Mucosa of descending colon (tissue), 3 donors: ENCODE data around the gene COL4A2. TPM values are rescaled to one million over a fixed set of nuclear protein-coding genes. Genes with fewer than 3 reads are reported as not detected.

Experiments
- ATAC-seq: fragments of 200-7000 bp; cut with Tn5 transposase; one replicate; pipeline ENCODE4 v1.9.1; 2020; ENCODE audit warnings: mild to moderate bottlenecking, moderate library complexity
- DNase-seq, 3 donors: peaks; one replicate each; pipeline ENCODE4 v3.0.0-alpha.2; 2020
- H3K36me3 ChIP-seq: fragments of 200-600 bp; one replicate; pipeline ENCODE4 v1.8.0; 2021; ENCODE audit warnings: low read depth, mild to moderate bottlenecking
- H3K4me1 ChIP-seq: fragments of 200-600 bp; one replicate; pipeline ENCODE4 v1.8.0; 2021; ENCODE audit warnings: low read depth, mild to moderate bottlenecking
- H3K4me3 ChIP-seq: fragments of 200-600 bp; one replicate; pipeline ENCODE4 v1.8.0; 2021; ENCODE audit warnings: mild to moderate bottlenecking
- H3K9me3 ChIP-seq: fragments of 200-600 bp; one replicate; pipeline ENCODE4 v1.8.0; 2021; ENCODE audit warnings: mild to moderate bottlenecking
- intact Hi-C, 2 donors: fragments of 100-400 bp; cut with DNase I in 1 of 2; cut with micrococcal nuclease in 1 of 2; formaldehyde crosslinking; loops; one replicate each; pipeline versions ENCODE4 v1.11.0 to v1.11.1; 2022; cut with DNase I, micrococcal nuclease
- total RNA-seq, 3 donors: library from RNA; stranded (reverse); fragmentation: NEBNext Ultra II Directional in 2 of 3; extraction: Animal tissue kit (Norgen Biotek cat#: 25700) in 2 of 3; gene quantifications; one replicate each; pipeline versions ENCODE4 v1.2.1 to v1.2.4, GENCODE V29; 2021 to 2023
- TF ChIP-seq, protein P1 (sequence below): fragments of 200-600 bp; IDR thresholded peaks from one replicate; pipeline ENCODE4 v1.8.0; 2022; ENCODE audit warnings: antibody characterized with exemption, mild to moderate bottlenecking
- donor health status: DM: no; HTN: no; CAD: no; lungs with moderate emphysema.
- donor health status: DM: no; HTN: no; CAD: no.
- donor health status: DM: no; HTN: yes; CAD: no.

COL4A2 gene
- total RNA-seq, 3 donors from 2014 or later, result 33.5 to 389 (median 74.2) TPM

GRCh38 chr13:110464556-110465333, 157.7 kb downstream of the COL4A2 start:
- H3K4me3 ChIP-seq, result no peak overlapping the region
- H3K4me1 ChIP-seq, result no peaks in the 10 kb centered on the region
- TF ChIP-seq, protein P1, sequence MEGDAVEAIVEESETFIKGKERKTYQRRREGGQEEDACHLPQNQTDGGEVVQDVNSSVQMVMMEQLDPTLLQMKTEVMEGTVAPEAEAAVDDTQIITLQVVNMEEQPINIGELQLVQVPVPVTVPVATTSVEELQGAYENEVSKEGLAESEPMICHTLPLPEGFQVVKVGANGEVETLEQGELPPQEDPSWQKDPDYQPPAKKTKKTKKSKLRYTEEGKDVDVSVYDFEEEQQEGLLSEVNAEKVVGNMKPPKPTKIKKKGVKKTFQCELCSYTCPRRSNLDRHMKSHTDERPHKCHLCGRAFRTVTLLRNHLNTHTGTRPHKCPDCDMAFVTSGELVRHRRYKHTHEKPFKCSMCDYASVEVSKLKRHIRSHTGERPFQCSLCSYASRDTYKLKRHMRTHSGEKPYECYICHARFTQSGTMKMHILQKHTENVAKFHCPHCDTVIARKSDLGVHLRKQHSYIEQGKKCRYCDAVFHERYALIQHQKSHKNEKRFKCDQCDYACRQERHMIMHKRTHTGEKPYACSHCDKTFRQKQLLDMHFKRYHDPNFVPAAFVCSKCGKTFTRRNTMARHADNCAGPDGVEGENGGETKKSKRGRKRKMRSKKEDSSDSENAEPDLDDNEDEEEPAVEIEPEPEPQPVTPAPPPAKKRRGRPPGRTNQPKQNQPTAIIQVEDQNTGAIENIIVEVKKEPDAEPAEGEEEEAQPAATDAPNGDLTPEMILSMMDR, result no peak
- DNase-seq (no peak), ATAC-seq (peak; percentile 15)
- no peaks in the 10 kb centered on the region for H3K9me3 ChIP-seq
- intact Hi-C loops, result no loop called here
- no peaks in the 10 kb centered on the region for H3K36me3 ChIP-seq

DNA sequence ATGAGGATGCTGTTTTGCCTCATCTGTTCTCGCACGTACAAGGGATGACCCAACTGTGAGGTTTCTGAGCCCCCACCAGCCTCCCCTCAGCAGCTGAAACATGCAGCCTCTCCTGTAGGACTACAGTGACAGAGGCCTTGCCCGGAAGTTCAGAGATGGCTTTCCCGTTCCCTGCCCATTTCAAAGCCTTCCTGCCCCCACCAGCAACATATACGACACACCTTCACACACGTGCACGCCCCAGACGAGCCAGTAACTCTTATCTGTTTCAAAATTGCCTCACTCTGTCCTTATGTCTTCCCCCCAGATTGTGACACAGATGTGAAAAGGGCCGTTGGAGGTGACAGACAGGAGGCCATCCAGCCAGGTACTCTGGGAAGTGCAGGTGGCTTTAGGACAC, 158.6 kb downstream of the COL4A2 start:
- intact Hi-C loops, result no loop called here
- DNase-seq (no peak), ATAC-seq (no peak)
- Histone ChIP-seq H3K4me1 (no peaks in the 10 kb centered on the region), H3K9me3 (no peaks in the 10 kb centered on the region), H3K4me3 (no peak overlapping the region), H3K36me3 (no peaks in the 10 kb centered on the region)
- TF ChIP-seq, protein P1, result no peak

- intact Hi-C loops, result no loop called here
- ATAC-seq, result no peak
- no peak for DNase-seq
- H3K9me3 ChIP-seq, result no peaks in the 10 kb centered on the region
- TF ChIP-seq, protein P1, result no peak
- no peaks in the 10 kb centered on the region for H3K36me3 ChIP-seq
- no peak overlapping the region for H3K4me3 ChIP-seq
- H3K4me1 ChIP-seq, result no peaks in the 10 kb centered on the region
Observed at GRCh38 chr13:110466266-110466915, 159.3 kb downstream of the COL4A2 start.

DNA sequence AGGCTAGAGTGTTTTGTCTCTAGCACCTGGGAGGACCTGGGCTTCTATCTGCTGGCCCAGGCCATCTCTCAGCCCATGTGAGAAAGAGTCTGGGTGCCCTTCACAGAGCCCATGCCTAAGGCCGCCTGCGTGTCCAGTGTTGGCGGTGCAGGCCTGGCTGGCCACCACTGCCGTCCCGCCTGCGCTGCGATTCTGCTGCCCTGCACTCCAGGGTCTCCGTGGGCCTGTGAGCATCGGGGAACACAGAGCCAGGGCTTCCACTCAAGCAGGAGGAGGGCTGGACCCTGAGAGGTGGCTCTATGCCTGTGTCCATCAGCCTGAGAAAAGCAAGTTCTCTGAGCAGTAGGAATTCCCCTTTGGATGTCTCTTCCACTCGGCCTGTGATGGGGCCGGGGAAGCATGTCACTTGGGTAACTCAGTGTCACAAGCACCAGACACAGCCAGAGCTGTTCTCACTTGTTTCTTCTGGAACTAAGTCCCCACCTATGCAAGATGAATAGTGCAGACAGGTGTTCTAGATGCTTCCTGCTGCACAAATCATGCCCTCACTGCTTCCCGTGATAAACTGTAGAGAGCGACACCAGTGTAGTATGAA, 160.5 kb downstream of the COL4A2 start:
- no peaks in the 10 kb centered on the region for H3K9me3 ChIP-seq
- H3K4me1 ChIP-seq, result no peaks in the 10 kb centered on the region
- intact Hi-C loops, result no loop called here
- no peaks in the 10 kb centered on the region for H3K36me3 ChIP-seq
- DNase-seq (no peak), ATAC-seq (no peak)
- TF ChIP-seq, protein P1, result no peak
- H3K4me3 ChIP-seq, result no peak overlapping the region

DNA sequence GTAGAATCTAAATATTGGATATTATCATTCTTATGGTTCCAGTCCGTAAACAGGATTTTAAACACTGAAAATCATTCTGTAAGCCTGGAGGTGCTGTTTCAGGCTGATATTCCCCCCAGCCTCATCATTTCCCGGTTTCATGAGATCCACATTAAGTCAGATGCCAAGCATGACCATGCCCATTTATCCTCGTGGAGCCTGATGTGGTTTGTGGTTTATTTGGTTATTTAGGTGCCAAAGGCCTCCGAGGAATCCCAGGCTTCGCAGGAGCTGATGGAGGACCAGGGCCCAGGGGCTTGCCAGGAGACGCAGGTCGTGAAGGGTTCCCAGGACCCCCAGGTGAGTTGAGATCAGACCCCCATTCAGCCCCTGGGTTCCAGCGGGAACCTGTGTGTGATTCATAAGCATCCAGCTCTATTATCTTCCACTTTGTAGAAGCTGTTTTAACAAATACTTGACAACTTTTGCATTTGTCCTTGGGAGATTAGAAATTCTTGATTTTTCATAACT, 162.0 kb downstream of the COL4A2 start:
- no peak for DNase-seq
- ATAC-seq, result no peak
- Histone ChIP-seq H3K9me3 (no peaks in the 10 kb centered on the region), H3K36me3 (no peaks in the 10 kb centered on the region), H3K4me1 (no peaks in the 10 kb centered on the region), H3K4me3 (no peak overlapping the region)
- intact Hi-C loops, result no loop called here
- TF ChIP-seq, protein P1, result no peak
